NOMO-1 (cell line): ENCODE data around the gene GART.

Experiments
- DNase-seq, 2 experiments: peaks; one replicate each; lab custom pipeline; 2025; ENCODE audit not compliant: unreplicated experiment in 2 of 2; lab: John Stamatoyannopoulos, UW

Gene GART

DNA sequence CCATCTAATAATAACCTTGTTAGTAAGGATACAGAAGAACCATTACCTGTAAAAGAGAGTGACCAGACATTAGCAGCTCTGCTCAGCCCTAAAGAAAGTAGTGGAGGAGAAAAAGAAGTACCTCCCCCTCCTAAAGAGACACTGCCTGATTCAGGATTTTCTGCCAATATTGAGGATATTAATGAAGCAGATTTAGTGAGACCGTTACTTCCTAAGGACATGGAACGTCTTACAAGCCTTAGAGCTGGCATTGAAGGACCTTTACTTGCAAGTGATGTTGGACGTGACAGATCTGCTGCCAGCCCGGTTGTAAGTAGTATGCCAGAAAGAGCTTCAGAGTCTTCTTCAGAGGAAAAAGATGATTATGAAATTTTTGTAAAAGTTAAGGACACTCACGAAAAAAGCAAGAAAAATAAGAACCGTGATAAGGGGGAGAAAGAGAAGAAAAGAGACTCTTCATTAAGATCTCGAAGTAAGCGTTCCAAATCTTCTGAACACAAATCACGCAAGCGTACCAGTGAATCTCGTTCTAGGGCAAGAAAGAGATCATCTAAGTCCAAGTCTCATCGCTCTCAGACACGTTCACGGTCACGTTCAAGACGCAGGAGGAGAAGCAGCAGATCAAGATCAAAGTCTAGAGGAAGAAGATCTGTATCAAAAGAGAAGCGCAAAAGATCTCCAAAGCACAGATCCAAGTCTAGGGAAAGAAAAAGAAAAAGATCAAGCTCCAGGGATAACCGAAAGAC is 12.5 kb upstream of the GART start:
- DNase-seq = no peak

DNA sequence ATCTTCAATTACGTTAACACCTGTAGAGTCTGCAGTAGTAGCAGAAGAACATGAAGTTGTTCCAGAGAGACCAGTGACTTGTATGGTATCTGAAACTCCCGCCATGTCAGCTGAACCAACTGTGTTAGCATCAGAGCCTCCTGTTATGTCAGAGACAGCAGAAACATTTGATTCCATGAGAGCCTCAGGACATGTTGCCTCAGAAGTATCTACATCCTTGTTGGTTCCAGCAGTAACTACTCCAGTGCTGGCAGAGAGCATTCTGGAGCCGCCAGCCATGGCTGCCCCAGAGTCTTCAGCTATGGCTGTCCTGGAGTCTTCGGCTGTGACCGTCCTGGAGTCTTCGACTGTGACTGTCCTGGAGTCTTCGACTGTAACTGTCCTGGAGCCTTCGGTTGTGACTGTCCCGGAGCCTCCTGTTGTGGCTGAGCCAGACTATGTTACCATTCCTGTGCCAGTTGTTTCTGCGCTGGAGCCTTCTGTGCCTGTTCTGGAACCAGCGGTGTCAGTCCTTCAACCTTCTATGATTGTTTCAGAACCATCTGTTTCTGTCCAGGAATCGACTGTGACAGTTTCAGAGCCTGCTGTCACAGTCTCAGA is 11.2 kb upstream of the GART start:
- DNase-seq = no peak

DNA sequence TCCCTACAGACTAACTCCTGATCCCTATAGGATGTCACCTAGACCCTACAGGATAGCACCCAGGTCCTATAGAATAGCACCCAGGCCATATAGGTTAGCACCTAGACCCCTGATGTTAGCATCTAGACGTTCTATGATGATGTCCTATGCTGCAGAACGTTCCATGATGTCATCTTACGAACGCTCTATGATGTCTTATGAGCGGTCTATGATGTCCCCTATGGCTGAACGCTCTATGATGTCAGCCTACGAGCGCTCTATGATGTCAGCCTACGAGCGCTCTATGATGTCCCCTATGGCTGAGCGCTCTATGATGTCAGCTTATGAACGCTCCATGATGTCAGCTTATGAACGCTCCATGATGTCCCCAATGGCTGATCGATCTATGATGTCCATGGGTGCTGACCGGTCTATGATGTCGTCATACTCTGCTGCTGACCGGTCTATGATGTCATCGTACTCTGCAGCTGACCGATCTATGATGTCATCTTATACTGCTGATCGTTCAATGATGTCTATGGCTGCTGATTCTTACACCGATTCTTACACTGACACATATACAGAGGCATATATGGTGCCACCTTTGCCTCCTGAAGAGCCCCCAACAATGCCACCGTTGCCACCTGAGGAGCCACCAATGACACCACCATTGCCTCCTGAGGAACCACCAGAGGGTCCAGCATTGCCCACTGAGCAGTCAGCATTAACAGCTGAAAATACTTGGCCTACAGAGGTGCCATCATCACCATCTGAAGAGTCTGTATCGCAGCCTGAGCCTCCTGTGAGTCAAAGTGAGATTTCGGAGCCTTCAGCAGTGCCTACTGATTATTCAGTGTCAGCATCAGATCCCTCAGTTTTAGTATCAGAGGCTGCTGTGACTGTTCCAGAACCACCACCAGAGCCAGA is 10.4 kb upstream of the GART start:
- DNase-seq = no peak

DNA sequence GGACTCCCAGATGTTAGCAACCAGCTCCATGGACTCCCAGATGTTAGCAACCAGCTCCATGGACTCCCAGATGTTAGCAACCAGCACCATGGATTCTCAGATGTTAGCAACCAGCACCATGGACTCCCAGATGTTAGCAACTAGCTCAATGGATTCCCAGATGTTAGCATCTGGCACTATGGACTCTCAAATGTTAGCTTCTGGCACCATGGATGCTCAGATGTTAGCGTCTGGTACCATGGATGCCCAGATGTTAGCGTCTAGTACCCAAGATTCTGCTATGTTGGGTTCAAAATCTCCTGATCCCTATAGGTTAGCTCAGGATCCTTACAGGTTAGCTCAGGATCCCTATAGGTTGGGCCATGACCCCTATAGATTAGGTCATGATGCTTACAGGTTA is 9.7 kb upstream of the GART start:
- no peak for DNase-seq

DNA sequence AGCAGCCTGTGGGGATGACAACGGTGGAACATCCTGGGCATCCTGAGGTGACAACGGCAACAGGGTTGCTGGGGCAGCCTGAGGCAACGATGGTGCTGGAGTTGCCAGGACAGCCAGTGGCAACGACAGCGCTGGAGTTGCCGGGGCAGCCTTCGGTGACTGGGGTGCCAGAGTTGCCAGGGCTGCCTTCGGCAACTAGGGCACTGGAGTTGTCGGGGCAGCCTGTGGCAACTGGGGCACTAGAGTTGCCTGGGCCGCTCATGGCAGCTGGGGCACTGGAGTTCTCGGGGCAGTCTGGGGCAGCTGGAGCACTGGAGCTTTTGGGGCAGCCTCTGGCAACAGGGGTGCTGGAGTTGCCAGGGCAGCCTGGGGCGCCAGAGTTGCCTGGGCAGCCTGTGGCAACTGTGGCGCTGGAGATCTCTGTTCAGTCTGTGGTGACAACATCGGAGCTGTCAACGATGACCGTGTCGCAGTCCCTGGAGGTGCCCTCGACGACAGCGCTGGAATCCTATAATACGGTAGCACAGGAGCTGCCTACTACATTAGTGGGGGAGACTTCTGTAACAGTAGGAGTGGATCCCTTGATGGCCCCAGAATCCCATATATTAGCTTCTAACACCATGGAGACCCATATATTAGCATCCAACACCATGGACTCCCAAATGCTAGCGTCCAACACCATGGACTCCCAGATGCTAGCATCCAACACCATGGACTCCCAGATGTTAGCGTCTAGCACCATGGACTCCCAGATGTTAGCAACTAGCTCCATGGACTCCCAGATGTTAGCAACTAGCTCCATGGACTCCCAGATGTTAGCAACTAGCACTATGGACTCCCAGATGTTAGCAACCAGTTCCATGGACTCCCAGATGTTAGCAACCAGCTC is 9.1 kb upstream of the GART start:
- no peak for DNase-seq

DNA sequence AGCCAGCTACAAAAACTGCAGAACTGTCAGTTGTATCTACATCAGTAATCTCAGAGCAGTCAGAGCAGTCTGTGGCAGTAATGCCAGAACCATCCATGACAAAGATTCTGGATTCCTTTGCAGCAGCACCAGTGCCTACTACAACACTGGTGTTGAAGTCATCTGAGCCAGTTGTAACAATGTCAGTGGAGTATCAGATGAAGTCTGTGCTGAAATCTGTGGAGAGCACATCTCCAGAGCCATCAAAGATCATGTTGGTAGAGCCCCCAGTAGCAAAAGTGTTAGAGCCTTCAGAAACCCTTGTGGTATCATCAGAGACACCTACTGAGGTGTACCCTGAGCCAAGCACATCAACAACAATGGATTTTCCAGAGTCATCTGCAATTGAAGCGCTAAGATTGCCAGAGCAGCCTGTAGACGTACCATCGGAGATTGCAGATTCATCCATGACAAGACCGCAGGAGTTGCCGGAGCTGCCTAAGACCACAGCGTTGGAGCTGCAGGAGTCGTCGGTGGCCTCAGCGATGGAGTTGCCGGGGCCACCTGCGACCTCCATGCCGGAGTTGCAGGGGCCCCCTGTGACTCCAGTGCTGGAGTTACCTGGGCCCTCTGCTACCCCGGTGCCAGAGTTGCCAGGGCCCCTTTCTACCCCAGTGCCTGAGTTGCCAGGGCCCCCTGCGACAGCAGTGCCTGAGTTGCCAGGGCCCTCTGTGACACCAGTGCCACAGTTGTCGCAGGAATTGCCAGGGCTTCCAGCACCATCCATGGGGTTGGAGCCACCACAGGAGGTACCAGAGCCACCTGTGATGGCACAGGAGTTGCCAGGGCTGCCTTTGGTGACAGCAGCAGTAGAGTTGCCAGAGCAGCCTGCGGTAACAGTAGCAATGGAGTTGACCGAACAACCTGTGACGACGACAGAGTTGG is 8.2 kb upstream of the GART start:
- DNase-seq = no peak

DNA sequence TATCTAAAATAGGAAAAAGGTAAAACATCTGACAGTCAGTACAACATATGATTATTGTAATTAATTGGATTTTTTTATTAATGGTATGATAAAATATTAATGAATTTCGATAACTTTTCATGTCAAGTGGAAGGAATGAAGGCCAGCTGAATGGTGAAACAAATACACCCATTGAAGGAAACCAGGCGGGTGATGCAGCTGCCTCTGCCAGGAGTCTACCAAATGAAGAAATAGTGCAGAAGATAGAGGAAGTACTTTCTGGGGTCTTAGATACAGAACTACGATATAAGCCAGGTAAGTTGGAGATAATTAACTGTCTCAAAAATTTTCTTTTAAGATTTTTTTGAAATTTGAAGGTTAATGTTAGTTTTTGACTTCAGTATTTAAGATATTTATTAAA is 4.2 kb upstream of the GART start:
- peak in 1 of 2 experiments; percentile 50 for DNase-seq

DNA sequence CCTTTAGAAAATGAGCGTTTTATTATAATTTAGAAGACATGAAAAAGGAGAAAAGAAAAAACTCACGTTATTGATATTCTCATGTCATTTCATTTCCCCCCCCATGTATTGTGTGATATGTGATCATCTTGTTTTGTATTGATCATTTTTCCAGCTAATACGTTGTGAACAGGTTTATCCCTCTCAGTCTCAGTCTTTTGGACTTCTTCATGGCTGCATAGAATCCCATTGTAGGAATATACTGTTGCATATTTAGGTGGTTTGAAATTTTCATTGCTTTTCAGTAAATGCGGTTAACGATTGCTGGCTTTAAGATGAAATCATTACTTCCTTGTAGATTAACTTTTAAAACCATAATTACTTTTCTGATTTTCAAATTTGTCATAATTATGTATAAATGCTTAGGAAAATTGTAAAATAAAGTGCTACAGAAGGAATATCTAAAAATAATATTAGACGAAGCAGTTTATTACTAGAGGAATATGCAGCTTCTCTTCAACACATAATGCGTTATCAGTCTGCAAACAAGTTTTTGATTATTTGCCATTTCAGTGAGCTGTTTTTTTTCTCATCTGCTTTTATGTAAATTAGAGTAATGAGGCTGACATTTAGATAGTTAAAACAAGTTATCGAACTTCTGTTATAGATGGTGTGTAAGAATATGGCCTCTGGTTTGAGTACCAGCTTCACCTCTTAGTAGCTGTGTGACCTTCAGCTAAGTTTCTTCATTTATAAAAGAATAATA is 2.7 kb upstream of the GART start:
- DNase-seq = peak in 1 of 2 experiments; percentile 9

DNA sequence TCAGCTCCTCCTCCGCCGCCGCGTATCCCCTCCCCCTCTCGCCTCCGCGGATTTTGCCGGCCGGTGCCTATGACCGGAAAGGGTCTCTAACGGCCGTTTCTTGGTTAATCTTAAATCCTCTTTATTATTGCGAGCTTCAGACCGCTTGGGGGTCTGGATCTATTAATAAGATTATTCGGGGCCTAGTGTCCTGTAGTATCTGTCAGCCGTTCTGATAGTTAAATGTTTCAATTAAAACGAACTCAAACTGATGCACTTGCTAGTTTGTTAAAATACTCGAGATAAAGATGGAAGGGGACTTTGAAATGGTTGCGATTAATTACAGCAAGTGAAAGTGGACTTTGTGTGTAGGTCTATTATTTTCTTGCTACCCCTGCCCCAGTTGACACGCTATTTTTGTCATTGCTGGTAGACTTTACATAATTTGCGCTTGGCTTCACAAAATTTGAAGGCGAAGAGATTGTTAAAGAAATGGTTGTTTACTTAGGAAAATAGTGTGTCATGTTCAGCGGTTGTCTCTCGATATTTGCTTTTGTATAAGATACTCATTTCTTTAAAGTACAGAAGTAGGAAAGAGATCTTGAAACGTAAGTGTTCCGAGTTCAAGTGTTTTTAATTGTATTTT is 1.7 kb upstream of the GART start:
- DNase-seq = peak in 1 of 2 experiments; percentile 55

GRCh38 chr21:33542640-33543504 is 955 bp upstream of the GART start, which contains the start of gene SON:
Gene SON (plus strand): TSS chr21:33543038. CDS start chr21:33543093, 55 bp downstream.
- peak; percentile 98 to 99 for DNase-seq

- peak in 1 of 2 experiments; percentile 34 for DNase-seq
Measured at GRCh38 chr21:33541105-33541711, 709 bp downstream of the GART start.

DNA sequence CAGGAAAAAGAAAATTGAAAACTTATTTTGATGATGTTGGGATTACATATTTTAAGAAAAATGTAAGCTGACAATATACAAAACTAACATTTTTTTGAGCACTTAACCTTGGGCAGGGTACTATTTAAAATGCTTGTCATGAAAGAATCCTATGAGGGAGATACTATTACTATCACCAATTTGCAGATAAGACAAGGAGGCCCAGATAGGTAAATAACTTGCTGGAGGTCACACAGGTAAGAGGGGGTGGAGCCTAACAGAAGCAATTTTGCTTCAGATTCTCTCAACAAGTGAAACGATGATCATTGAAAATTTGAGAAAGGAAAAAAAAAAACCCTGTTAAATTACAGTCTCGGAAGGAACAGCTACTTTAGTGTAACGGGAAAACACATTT is 1.2 kb downstream of the GART start:
- DNase-seq = no peak

GRCh38 chr21:33539616-33540015 is 2.3 kb downstream of the GART start:
- DNase-seq = no peak

GRCh38 chr21:33537212-33537611 is 4.7 kb downstream of the GART start:
- no peak for DNase-seq

DNA sequence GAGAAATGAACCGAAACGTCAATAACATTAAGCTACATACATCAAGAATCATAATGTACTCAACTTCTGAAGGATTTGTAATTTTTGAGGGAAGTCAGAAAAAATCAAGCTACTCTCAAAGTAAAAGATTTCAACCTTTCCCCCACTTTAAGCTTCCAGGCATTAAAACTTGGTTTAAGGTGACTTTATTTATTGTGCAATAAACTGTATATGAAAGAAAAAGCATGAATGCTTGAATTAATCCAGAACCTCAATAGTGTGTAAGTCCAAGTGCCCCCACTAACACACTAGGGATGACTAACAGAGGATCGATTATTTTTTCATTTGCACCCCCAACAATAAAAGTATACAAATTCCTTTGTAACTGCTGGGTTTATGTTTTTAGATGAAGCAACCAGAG is 10.9 kb downstream of the GART start:
- DNase-seq = no peak

- DNase-seq = no peak
Measured at GRCh38 chr21:33522953-33523349, 19.0 kb downstream of the GART start.
